Pancreas (tissue), 10 donors: ENCODE results near the gene NGLY1. TPM values are rescaled to one million over a fixed set of nuclear protein-coding genes. Genes with fewer than 3 reads are reported as not detected.
A peak's percentile ranks its signal among the peaks of the same experiment; 100 is the strongest.

ENCODE experiments used
- ATAC-seq, 4 donors: fragments of 200-7000 bp; cut with Tn5 transposase; one replicate each; pipeline versions ENCODE4 v1.8.0 to v1.9.1; 2020; ENCODE audit warnings: mild to moderate bottlenecking in 4 of 4, moderate library complexity in 4 of 4
- DNase-seq, 6 donors: peaks; one replicate each; pipeline ENCODE4 v3.0.0-alpha.2; 2020
- FAIRE-seq: peaks from 2 replicates; lab custom pipeline; 2012; peaks lifted over from hg19 to GRCh38; lab: Jason Lieb, UNC
- H3K27ac ChIP-seq, 4 donors: fragments of 200-600 bp; sonication (generic); 1 replicate in 3 of 4; 2 replicates in 1 of 4; pipeline versions ENCODE4 v1.5.0 to v1.8.0; 2020
- H3K27me3 ChIP-seq, 4 donors: fragments of 200-600 bp; one replicate each; pipeline ENCODE4 v1.8.0; 2021
- H3K36me3 ChIP-seq, 3 donors: fragments of 200-600 bp; sonication (generic) in 1 of 3; one replicate each; pipeline versions ENCODE4 v1.5.0 to v1.8.0; 2020 to 2021
- H3K4me1 ChIP-seq, 3 donors: fragments of 200-600 bp; one replicate each; pipeline ENCODE4 v1.8.0; 2021
- H3K4me3 ChIP-seq, 4 donors: fragments of 200-600 bp; sonication (generic) in 2 of 4; one replicate each; pipeline versions ENCODE4 v1.5.0 to v1.8.0; 2020 to 2021
- H3K9me3 ChIP-seq, 4 donors: fragments of 200-600 bp; one replicate each; pipeline ENCODE4 v1.8.0; 2021
- CTCF ChIP-seq, 4 donors: fragments of 200-600 bp; sonication (generic) in 3 of 4; IDR thresholded peaks; one replicate each; pipeline versions ENCODE4 v1.5.0 to v1.8.0; 2021; ENCODE audit warnings: antibody characterized with exemption in 4 of 4
- WGBS, 2 donors: extraction: QIAGEN DNeasy Blood & Tissue Kit; methylation state at CpG; one replicate each; pipeline ENCODE4 v1.1.7; 2013; 5-methylcytosine and 5-hydroxymethylcytosine counted together
- intact Hi-C, 3 donors: fragments of 100-400 bp; cut with DNase I; formaldehyde crosslinking; loops; one replicate each; pipeline versions ENCODE4 v1.11.1 to v1.14.2; 2022
- polyA plus RNA-seq, 2 donors: library from polyadenylated mRNA; stranded (reverse); fragments of 200-250 nt; gene quantifications; one replicate each; pipeline ENCODE4 v1.2.3, GENCODE V29; 2013
- total RNA-seq, 6 donors: library from RNA; stranded (reverse); fragmentation: NEBNext Ultra II Directional in 4 of 6; extraction: Animal tissue kit (Norgen Biotek cat#: 25700) in 4 of 6; gene quantifications; one replicate each; pipeline versions ENCODE4 v1.2.1 to v1.2.4, GENCODE V29; 2021 to 2023
- donor health status: healthy with polysubstance abuse.
- donor health status: DM: no; HTN: no; CAD: no; lungs with moderate emphysema.
- donor health status: DM: no; HTN: no; CAD: no.
- donor health status: control.
- donor health status: control.
- donor health status: Bipolar disorder and iron deficiency.
- donor health status: DM: yes; HTN: yes; CAD: no.
- donor health status: DM: no; HTN: no; CAD: no.
- donor health status: DM: no; HTN: no; CAD: no.
- donor health status: DM: yes; HTN: yes; CAD: no.

The NGLY1 gene
- total and polyA plus RNA-seq, 8 donors: 14.0 to 22.6 (median 21.9) TPM

- no peak overlapping the region for H3K4me3 ChIP-seq
- H3K36me3 ChIP-seq: no peaks in the 10 kb centered on the region
- FAIRE-seq: no peak
- TF ChIP-seq CTCF (IDR thresholded peaks at IDR 0.05): no peak
- no peaks in the 10 kb centered on the region for H3K9me3 ChIP-seq
- intact Hi-C loops: loop anchor here in 1 of 3 donors (10.0 kb wide), 1 partner anchor 121 kb away; the partner anchor contains the start of gene TOP2B
- no peak for ATAC-seq
- H3K4me1 ChIP-seq: peaks cover 8 to 17% (median 11%) of the 10 kb centered on the region in 3 donors
- no peaks in the 10 kb centered on the region for H3K27me3 ChIP-seq
- DNase-seq: no peak
- WGBS, 2 donors: 70 to 80% methylated on average over 3 of the region's 3 CpGs
- H3K27ac ChIP-seq: no peak overlapping the region
Observed at GRCh38 chr3:25785826-25786225, 2.6 kb upstream of the NGLY1 start.

GRCh38 chr3:25784971-25785370, 1.7 kb upstream of the NGLY1 start:
- TF ChIP-seq CTCF (IDR thresholded peaks at IDR 0.05): no peak
- FAIRE-seq (no peak), DNase-seq (no peak), ATAC-seq (no peak)
- intact Hi-C loops: loop anchor here in 1 of 3 donors (10.0 kb wide), 1 partner anchor 120 kb away; the partner anchor contains the start of gene TOP2B
- Histone ChIP-seq H3K27me3 (no peaks in the 10 kb centered on the region), H3K36me3 (no peaks in the 10 kb centered on the region), H3K4me3 (no peak overlapping the region), H3K4me1 (peaks cover 8 to 17% (median 10%) of the 10 kb centered on the region in 3 donors), H3K27ac (no peak overlapping the region), H3K9me3 (no peaks in the 10 kb centered on the region)
- WGBS, 2 donors: 93 to 100% methylated on average over 1 of the region's 1 CpG

- Histone ChIP-seq H3K4me3 (peak overlapping the region; percentile 71 to 96 (median 82)), H3K27ac (peak overlapping the region; percentile 35 to 94 (median 91)), H3K27me3 (no peaks in the 10 kb centered on the region), H3K9me3 (no peaks in the 10 kb centered on the region), H3K4me1 (peaks cover 8 to 13% (median 13%) of the 10 kb centered on the region in 3 donors), H3K36me3 (no peaks in the 10 kb centered on the region)
- intact Hi-C loops: loop anchor here in 1 of 3 donors (10.0 kb wide), 1 partner anchor 119 kb away; the partner anchor contains the start of gene TOP2B
- peak; percentile 39 to 60 (median 54) for ATAC-seq
- 15% methylated on average over 33 to 34 of the region's 34 CpGs for WGBS, 2 donors
- no peak for FAIRE-seq
- peak in 3 of 6 donors; percentile 49 to 87 (median 63) for DNase-seq
- peak in 1 of 4 donors; percentile 1 for TF ChIP-seq CTCF (IDR thresholded peaks at IDR 0.05)
Observed at GRCh38 chr3:25783661-25784512, 644 bp upstream of the NGLY1 start.

GRCh38 chr3:25782636-25782937, 656 bp downstream of the NGLY1 start:
- FAIRE-seq (no peak), ATAC-seq (no peak), DNase-seq (no peak)
- Histone ChIP-seq H3K36me3 (peaks cover 0 to 5% (median 1%) of the 10 kb centered on the region in 3 donors), H3K27ac (peak overlapping the region; percentile 82 to 94 (median 91)), H3K4me1 (peaks cover 5 to 13% (median 8%) of the 10 kb centered on the region in 3 donors), H3K4me3 (peak overlapping the region; percentile 71 to 96 (median 82)), H3K9me3 (no peaks in the 10 kb centered on the region), H3K27me3 (no peaks in the 10 kb centered on the region)
- TF ChIP-seq CTCF (IDR thresholded peaks at IDR 0.05): no peak
- 0 to 1% methylated on average over 14 of the region's 14 CpGs for WGBS, 2 donors
- intact Hi-C loops: loop anchor here in 1 of 3 donors (10.0 kb wide), 1 partner anchor 118 kb away; the partner anchor contains the start of gene TOP2B
